MCF 10A (cell line): ENCODE measurements around the gene ATP10B. TPM values are rescaled to one million over a fixed set of nuclear protein-coding genes. Genes with fewer than 3 reads are reported as not detected.

Experiments
- BruUV-seq: library from RNA; stranded (reverse); fragments of 400-500 nt; replicated peaks from 2 replicates; lab custom pipeline; 2021; lab: Mats Ljungman, UMichigan
- CTCF ChIA-PET: fragments of 300-600 bp; sonication (Branson Sonifier 250); formaldehyde crosslinking; extraction: SDS; loops from one replicate; lab custom pipeline; 2021; ENCODE audit warnings: antibody characterized with exemption, inconsistent platforms; lab: Yijun Ruan, JAX
- POLR2A ChIA-PET: fragments of 300-600, 350-650 bp; sonication (Branson Sonifier 250); formaldehyde crosslinking; extraction: SDS; loops from one replicate; lab custom pipeline; 2020; ENCODE audit warnings: antibody characterized with exemption, inconsistent platforms; lab: Yijun Ruan, JAX
- DNase-seq: peaks from one replicate; pipeline ENCODE4 v3.0.0-alpha.2; 2018; ENCODE audit not compliant: unreplicated experiment
- H3K27ac Mint-ChIP-seq: one replicate; pipeline ENCODE4 v1.8.0; 2022; ENCODE audit warnings: mild to moderate bottlenecking, low read depth, mixed read lengths; ENCODE audit not compliant: unreplicated experiment
- H3K27me3 Mint-ChIP-seq: one replicate; pipeline ENCODE4 v1.8.0; 2022; ENCODE audit warnings: mixed read lengths; ENCODE audit not compliant: insufficient read depth, unreplicated experiment
- H3K36me3 Mint-ChIP-seq: one replicate; pipeline ENCODE4 v1.8.0; 2022; ENCODE audit warnings: mild to moderate bottlenecking, moderate library complexity, mixed read lengths; ENCODE audit not compliant: insufficient read depth, unreplicated experiment
- H3K4me1 Mint-ChIP-seq: one replicate; pipeline ENCODE4 v1.8.0; 2022; ENCODE audit warnings: mixed read lengths; ENCODE audit not compliant: insufficient read depth, unreplicated experiment
- H3K4me3 Mint-ChIP-seq: one replicate; pipeline ENCODE4 v1.8.0; 2022; ENCODE audit warnings: mild to moderate bottlenecking, moderate library complexity, mixed read lengths; ENCODE audit not compliant: unreplicated experiment
- H3K9me3 Mint-ChIP-seq: one replicate; pipeline ENCODE4 v1.8.0; 2022; ENCODE audit warnings: mixed read lengths; ENCODE audit not compliant: unreplicated experiment
- CTCF ChIP-seq: fragments of 200-600 bp; IDR thresholded peaks from one replicate; pipeline ENCODE4 v1.8.0; 2022; ENCODE audit warnings: antibody characterized with exemption, mild to moderate bottlenecking; ENCODE audit not compliant: unreplicated experiment
- intact Hi-C: fragments of 100-400 bp; cut with micrococcal nuclease; formaldehyde crosslinking; loops from 2 replicates; pipeline ENCODE4 v1.14.1; 2022
- total RNA-seq: library from RNA; stranded (reverse); gene quantifications from 2 replicates; pipeline ENCODE4 v1.2.3, GENCODE V29; 2022

The ATP10B gene
- total RNA-seq, 1 experiment from 2014 or later, result not detected

- Mint-ChIP-seq H3K4me1 (no peaks in the 10 kb centered on the region), H3K27me3 (no peaks in the 10 kb centered on the region), H3K27ac (no peak overlapping the region), H3K9me3 (no peaks in the 10 kb centered on the region), H3K4me3 (no peak overlapping the region), H3K36me3 (no peaks in the 10 kb centered on the region)
- intact Hi-C loops, result no loop called here
- no TSS peak for BruUV-seq
- ChIA-PET CTCF (interaction anchor here (0.6 to 0.9 kb wide), 2 partner anchors 8 to 332 kb away, joined by 3 read pairs; no protein-coding TSS in a partner anchor), POLR2A (interaction anchor here (0.7 to 3.2 kb wide), 3 partner anchors 10 to 323 kb away, joined by 3 to 12 read pairs (median 4); no protein-coding TSS in a partner anchor)
- no peak for TF ChIP-seq CTCF
- no peak for DNase-seq
These were observed 560 bp downstream of the ATP10B start for GRCh38 chr5:160851451-160851850.

- DNase-seq, result no peak
- Mint-ChIP-seq H3K9me3 (no peaks in the 10 kb centered on the region), H3K27me3 (no peaks in the 10 kb centered on the region), H3K4me3 (no peak overlapping the region), H3K4me1 (no peaks in the 10 kb centered on the region), H3K27ac (no peak overlapping the region), H3K36me3 (no peaks in the 10 kb centered on the region)
- POLR2A ChIA-PET, result interaction anchor here (3.2 kb wide), 1 partner anchor 13 kb away, joined by 12 read pairs; no protein-coding TSS in a partner anchor
- intact Hi-C loops, result no loop called here
- no TSS peak for BruUV-seq
- TF ChIP-seq CTCF, result no peak
- CTCF ChIA-PET, result interaction anchor here (0.8 kb wide), 1 partner anchor 120 kb away, joined by 3 read pairs; no protein-coding TSS in a partner anchor
These were observed 1.6 kb downstream of the ATP10B start for GRCh38 chr5:160850421-160850820.

GRCh38 chr5:160847526-160848085, 4.4 kb downstream of the ATP10B start:
- H3K4me1 Mint-ChIP-seq, result no peaks in the 10 kb centered on the region
- no peaks in the 10 kb centered on the region for H3K36me3 Mint-ChIP-seq
- TF ChIP-seq CTCF, result no peak
- DNase-seq, result no peak
- no peaks in the 10 kb centered on the region for H3K27me3 Mint-ChIP-seq
- no peak overlapping the region for H3K4me3 Mint-ChIP-seq
- intact Hi-C loops, result loop anchor here (2.0 kb wide), 1 partner anchor 409 kb away; no protein-coding TSS in a partner anchor
- BruUV-seq, result no TSS peak
- ChIA-PET POLR2A (interaction anchor here (1.2 kb wide), 1 partner anchor 9 kb away, joined by 6 read pairs; no protein-coding TSS in a partner anchor), CTCF (interaction anchor here (0.6 to 2.0 kb wide), 5 partner anchors 34 to 409 kb away, joined by 3 to 5 read pairs (median 3); no protein-coding TSS in a partner anchor)
- H3K9me3 Mint-ChIP-seq, result peaks cover 7% of the 10 kb centered on the region
- H3K27ac Mint-ChIP-seq, result no peak overlapping the region

GRCh38 chr5:160846642-160847041, 5.4 kb downstream of the ATP10B start:
- intact Hi-C loops, result loop anchor here (1.0 to 2.0 kb wide), 2 partner anchors 337 to 408 kb away; no protein-coding TSS in a partner anchor
- Mint-ChIP-seq H3K4me3 (no peak overlapping the region), H3K27me3 (no peaks in the 10 kb centered on the region), H3K27ac (no peak overlapping the region), H3K4me1 (no peaks in the 10 kb centered on the region), H3K36me3 (no peaks in the 10 kb centered on the region), H3K9me3 (peaks cover 8% of the 10 kb centered on the region)
- no peak for TF ChIP-seq CTCF
- POLR2A ChIA-PET, result interaction anchor here (0.7 to 0.9 kb wide), 2 partner anchors 9 to 540 kb away, joined by 3 to 4 read pairs; no protein-coding TSS in a partner anchor
- no peak for DNase-seq
- BruUV-seq, result no TSS peak
- CTCF ChIA-PET, result interaction anchor here (0.6 to 2.0 kb wide), 7 partner anchors 33 to 670 kb away, joined by 3 to 5 read pairs (median 3); no protein-coding TSS in a partner anchor
